GM10847 (cell line): ENCODE data around the gene THBS3.

Experiments
- POLR2A ChIP-seq: IDR thresholded peaks from 2 replicates; pipeline ENCODE4 v1.6.1; 2011; ENCODE audit not compliant: insufficient read length; ENCODE audit errors: extremely low read depth

Gene THBS3

GRCh38 chr1:155244368-155245162 lies 36.9 kb upstream of the THBS3 start:
- peak; percentile 93 for TF ChIP-seq POLR2A

GRCh38 chr1:155242805-155243358 lies 35.2 kb upstream of the THBS3 start:
- TF ChIP-seq POLR2A = no peak

- no peak for TF ChIP-seq POLR2A
These were observed 34.2 kb upstream of the THBS3 start for GRCh38 chr1:155241841-155242264.

DNA sequence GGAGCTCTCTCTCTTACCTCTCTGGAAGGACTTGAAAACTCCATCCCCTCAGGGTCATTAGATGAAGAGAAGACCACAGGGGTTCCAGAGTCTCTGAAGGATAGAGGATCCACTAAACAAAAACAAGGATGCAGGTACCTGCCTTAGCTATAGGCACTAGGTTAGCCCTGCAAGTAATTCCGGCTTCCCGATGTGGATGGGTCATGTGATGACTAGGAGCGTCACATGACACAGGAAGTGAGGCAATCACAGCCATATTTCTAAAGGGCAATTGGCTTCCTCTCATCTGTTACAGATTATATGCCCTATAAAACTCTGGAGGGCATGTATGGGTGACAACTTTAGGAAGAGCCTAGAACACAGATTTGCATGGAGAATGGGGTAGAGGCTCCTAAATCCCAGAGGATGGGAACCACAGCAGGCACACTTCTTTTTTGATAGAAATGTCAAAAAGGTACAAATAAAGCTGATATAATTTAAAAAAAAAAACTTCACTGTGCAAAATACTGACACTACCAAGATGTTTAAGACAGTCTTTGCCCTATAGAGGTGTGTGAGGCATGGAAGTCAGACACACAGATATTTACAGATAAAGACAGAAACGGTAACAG lies 33.5 kb upstream of the THBS3 start:
- no peak for TF ChIP-seq POLR2A

- TF ChIP-seq POLR2A = no peak
These were observed 28.8 kb upstream of the THBS3 start for GRCh38 chr1:155236451-155236850.

DNA sequence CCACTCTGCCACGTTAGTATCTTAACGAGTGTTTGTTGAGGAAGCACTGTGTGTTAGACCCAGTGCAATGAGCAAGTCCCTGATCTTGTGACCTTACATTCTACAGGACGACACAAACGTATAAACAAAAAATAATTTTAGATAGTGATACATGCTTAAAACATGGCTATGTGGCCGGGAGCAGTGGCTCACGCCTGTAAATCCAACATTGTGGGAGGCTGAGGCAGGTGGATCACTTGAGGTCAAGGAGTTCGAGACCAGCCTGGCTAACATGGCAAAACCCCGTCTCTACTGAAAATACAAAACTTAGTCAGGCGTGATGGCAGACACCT lies 20.4 kb upstream of the THBS3 start:
- TF ChIP-seq POLR2A = no peak

GRCh38 chr1:155227261-155228095 lies 19.8 kb upstream of the THBS3 start:
- TF ChIP-seq POLR2A = peak; percentile 85

GRCh38 chr1:155226910-155227260 lies 19.2 kb upstream of the THBS3 start:
- no peak for TF ChIP-seq POLR2A

- no peak for TF ChIP-seq POLR2A
These were observed 18.7 kb upstream of the THBS3 start for GRCh38 chr1:155226188-155226909.

DNA sequence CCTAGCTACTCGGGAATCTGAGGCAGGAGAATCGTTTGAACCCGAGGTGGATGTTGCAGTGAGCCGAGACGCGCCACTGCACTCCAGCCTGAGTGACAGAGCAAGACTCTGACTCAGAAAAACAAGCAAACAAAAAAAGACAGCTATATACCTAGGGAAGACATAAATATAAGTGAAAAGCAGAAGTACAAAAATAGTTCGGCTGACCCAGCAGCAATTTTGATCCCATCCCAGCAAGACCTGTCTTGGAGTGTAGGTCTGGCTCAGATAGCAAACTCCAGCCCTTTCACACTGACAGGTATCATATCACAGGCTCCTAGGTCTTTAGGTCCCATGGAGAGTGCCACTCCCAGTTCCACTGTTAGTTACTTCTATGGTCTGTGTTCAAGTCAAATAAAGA lies 15.3 kb upstream of the THBS3 start:
- TF ChIP-seq POLR2A = no peak

GRCh38 chr1:155219592-155220031 lies 11.9 kb upstream of the THBS3 start:
- TF ChIP-seq POLR2A = no peak

GRCh38 chr1:155218854-155219591 lies 11.3 kb upstream of the THBS3 start:
- TF ChIP-seq POLR2A = no peak

GRCh38 chr1:155210314-155211104 lies 2.8 kb upstream of the THBS3 start:
- no peak for TF ChIP-seq POLR2A

GRCh38 chr1:155209312-155209721 lies 1.6 kb upstream of the THBS3 start:
- no peak for TF ChIP-seq POLR2A
